ENCODE results near the gene BMI1.

GRCh38 chr10:22314852-22315251 is 6.0 kb upstream of the BMI1 start:
- TF ChIP-seq CTCF (IDR thresholded peaks at IDR 0.05) (no peak), POLR2A (IDR thresholded peaks at IDR 0.05) (no peak)

Measured in testis (tissue), 2 donors.